NCI-H1092 (cell line): ENCODE results near the gene PGAM5.
A peak's percentile ranks its signal among the peaks of the same experiment; 100 is the strongest.

ENCODE experiments used
- DNase-seq: peaks from one replicate; lab custom pipeline; 2025; lab: John Stamatoyannopoulos, UW

Gene PGAM5

DNA sequence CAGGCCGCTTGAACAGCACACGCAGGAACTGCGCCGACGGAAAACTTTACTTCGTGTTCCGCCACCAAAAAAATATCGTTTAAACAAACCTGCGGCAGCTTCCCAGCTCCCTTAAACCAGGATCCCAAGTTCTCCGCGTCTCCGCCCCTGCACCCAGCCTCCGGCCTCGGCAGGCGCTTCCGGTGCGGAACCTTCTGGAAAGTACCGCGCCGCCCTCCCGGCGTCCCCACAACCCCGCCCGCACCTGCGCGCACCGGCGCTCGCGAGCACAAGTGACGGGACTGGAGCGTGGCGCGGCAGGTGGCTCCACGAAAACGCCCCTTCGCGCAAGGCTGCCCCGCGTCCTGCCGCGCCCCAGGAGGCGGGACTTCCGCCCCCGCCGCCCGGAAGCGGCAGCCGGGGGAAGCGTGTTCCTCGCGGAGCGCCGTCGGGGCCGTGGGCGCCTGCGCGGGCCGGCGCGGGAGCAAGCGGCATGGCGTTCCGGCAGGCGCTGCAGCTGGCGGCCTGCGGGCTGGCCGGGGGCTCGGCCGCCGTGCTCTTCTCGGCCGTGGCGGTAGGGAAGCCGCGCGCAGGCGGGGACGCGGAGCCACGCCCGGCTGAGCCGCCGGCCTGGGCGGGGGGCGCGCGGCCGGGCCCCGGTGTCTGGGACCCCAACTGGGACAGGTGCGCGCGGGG lies at the start of gene PGAM5:
Gene PGAM5 (plus strand): TSS at position 438 of the 675 bp plus-strand sequence. CDS start 35 bp downstream, at position 473.
- DNase-seq: peak; percentile 75

DNA sequence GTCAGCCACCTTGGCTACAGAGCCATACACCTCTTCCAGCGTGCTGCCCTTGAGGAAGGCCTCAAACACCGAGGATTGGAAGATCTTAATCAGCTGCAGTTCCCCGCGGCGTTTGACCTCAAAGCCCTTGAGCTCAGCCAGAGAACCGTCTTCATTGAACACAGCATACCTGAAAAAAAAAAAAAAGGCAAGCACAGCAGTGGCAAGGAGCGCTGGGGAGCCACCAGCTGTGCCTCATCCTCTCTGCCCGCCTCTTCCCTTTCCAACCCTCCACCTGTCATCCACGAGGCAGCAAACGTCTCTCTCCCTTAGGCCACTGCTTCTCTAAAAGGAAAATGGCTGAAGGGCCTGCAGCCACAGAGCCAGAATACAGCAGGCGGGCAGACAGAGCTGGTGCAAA lies 49.6 kb upstream of the PGAM5 start:
- no peak for DNase-seq

- no peak for DNase-seq
Measured at GRCh38 chr12:132661972-132662371, 48.7 kb upstream of the PGAM5 start.

- no peak for DNase-seq
Measured at GRCh38 chr12:132662901-132663755, 47.5 kb upstream of the PGAM5 start.

DNA sequence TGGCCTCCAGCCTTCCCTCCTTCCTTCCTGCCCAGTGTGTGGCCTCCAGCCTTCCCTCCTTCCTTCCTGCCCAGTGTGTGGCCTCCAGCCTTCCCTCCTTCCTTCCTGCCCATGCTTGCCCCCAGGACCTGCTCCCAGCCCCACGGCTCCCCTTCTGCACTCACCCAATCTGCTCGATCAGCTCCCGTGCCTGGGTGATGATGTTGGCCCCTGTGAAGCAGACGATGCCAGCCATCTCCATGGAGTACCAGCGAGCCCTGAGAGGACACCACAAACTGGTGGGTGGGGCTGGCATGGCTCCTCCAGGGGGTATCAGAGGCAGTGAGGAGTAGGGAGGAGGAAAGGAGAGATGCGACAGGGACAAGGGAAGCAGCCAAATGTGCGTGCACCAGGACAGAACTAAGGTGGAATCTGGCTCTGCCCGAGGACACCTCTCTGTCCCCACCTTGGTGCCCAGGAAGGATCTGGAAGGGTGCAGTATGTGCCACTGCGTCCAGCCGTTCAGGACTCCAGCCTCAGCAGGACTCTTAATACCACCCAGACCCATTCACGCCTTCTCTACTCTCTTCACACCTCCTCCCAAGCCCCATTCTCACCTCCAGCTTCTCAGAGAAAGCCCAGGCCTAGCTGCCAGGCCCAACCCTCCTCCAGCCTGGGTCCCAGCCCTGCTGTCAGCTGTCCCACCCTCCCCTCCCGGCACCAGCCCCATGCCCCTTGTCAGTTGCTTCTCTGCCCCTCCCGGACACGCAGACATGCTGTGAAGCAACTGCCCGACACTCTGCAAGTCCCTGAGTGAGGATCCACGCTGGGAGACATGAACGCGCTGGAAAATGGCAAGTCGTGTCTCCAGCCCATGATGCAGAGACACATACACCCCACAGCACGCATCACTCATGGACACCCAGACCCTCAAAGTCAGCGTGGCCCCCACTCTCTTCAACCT lies 46.2 kb upstream of the PGAM5 start:
- DNase-seq: no peak

GRCh38 chr12:132665149-132665491 lies 45.5 kb upstream of the PGAM5 start:
- no peak for DNase-seq

DNA sequence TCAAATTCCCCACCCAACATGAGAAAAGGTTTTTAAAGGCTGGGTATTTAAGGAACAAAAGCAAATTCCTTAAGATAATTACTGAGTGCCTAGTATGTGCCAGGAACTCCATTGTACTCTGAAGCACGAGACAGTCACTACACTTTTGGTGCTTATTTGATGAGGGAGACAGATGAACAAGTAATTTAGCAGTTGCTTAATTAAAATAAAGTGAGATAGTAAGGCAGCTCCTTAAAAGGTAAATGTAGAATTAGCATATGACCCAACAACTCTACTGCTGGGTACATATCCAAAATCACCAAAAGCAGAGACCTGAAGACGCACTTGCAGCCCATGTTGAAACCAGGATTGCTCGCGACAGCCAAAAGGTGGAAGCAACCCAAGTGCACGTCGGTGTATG lies 44.8 kb upstream of the PGAM5 start:
- DNase-seq: no peak

DNA sequence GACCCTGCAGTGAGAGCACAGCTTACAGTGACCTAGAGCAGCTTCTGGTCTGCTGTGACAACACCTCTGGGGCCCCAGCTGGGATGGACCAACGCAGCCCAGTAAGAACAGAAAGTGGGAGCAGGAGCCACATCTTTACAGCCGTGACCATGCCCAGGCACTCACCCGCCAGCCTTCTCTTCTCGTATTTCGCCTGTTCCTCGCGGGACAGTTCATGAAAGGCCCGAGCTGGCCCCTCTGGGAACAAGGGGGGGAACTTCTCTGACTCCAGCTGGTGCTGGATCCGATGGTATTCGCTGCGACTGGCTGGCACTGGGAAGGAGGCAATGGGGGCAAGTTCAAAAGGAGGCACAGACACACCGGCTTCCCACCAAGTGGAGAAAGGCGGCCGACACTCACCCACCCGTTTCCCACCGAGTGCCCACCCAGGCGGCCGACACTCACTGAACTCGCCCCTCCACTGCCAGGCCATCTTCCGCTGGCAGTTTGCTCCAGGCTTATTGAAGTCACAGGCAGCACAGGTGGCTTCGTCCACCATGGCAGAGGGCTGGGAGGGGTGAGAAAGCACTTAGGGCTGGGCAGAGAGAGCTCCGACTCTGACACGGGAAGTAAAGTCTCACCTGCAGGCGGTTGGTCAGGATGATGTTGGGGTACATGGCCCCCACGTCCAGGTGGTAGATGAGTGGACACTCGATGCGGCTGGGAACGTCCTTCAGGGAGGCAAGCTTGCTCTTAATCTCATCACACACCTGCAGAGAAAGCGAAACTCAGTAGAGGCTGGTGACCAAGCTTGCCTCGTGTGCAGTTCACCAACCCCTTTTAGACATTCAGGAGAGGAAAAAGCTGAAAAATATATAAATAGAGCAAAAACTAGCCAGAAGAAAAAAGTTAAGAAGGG lies 42.2 kb upstream of the PGAM5 start:
- DNase-seq: no peak

DNA sequence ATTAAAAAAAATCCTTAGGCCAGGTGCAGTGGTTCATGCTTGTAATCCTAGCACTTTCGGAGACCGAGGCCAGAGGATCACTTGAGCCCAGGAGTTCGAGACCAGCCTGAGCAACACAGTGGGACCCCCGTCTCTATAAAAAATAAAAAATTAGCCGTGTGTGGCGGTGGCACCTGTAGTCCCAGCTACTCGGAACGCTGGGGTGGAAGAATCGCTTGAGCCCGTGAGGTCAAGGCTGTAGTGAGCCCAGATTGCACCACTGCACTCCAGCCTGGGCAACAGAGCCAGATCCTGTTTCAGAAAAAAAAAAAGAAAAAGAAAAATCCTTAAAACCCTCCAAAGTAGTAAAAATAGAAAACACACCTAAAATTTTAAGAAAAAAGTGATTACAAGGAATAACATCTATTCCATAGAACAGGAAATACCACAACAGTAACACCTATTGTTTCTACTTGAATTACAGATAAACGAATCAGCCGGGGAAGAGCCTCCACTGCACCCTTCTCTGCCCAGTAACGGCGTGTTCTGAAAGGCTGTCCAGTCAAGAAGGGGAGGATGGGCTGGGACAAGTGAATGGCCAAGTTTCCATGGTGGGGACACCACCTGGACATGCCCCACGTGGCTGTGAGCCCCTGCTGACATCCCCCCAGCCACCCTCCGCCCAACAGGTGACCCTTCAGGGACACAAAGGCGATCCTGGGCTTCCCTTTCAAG lies 41.3 kb upstream of the PGAM5 start:
- no peak for DNase-seq

GRCh38 chr12:132672116-132672515 lies 38.5 kb upstream of the PGAM5 start:
- DNase-seq: no peak

GRCh38 chr12:132672678-132673077 lies 38.0 kb upstream of the PGAM5 start:
- DNase-seq: no peak

GRCh38 chr12:132673288-132674179 lies 37.1 kb upstream of the PGAM5 start:
- DNase-seq: no peak

DNA sequence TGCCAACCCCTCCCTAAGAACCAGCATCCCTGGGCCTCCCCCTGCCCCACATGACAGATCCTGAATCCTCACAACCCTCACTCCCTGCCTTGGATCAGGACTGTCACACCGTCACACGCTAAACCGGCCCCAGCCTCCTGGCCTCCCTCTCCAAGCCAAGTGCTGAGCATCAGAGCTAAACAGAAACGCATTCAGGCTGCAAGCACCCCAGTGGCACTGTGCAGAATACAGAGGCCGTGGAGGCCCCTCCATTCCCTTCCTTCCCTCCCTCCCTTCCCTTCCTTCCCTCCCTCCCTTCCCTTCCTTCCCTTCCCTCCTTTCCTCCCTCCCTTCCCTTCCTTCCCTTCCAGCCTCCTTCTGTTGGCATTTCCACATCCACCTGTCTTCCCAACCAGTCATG lies 36.1 kb upstream of the PGAM5 start:
- DNase-seq: no peak

- DNase-seq: no peak
Measured at GRCh38 chr12:132675757-132676432, 34.7 kb upstream of the PGAM5 start.

DNA sequence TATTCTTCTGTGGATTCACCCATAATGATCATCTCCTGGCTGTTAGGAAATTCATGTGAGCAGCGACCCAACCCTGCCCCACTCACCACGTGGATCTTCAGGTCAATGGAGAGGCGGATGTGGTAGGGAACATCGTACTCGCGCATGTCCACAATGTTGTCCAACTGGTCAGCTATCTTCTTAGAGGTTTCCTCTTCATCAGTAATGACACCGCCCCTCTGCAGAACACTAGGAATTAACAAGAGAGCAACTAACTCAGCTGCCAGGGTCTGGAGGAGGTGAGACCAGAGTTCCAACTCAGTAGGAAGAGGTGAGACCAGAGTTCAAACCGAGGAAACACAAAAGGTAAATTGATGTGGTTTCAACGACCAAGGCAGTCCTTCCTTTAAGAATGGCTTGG lies 33.1 kb upstream of the PGAM5 start:
- DNase-seq: no peak

GRCh38 chr12:132685400-132685799 lies 25.2 kb upstream of the PGAM5 start:
- no peak for DNase-seq

- DNase-seq: no peak
Measured at GRCh38 chr12:132686825-132687210, 23.8 kb upstream of the PGAM5 start.

GRCh38 chr12:132687211-132688164 lies 23.2 kb upstream of the PGAM5 start, which contains the start of the genes POLE and PXMP2:
Gene POLE, minus strand, starts transcription at chr12:132687342. Its CDS starts 27 bp downstream, at chr12:132687315.
Gene PXMP2, plus strand, starts transcription at chr12:132687587. Its CDS starts 84 bp downstream, at chr12:132687671.
- peak; percentile 96 for DNase-seq
